Liver (tissue), 9 donors: ENCODE results near the gene KIAA1191. TPM values are rescaled to one million over a fixed set of nuclear protein-coding genes. Genes with fewer than 3 reads are reported as not detected.

Source experiments
- DNase-seq: peaks from one replicate; pipeline ENCODE4 v3.0.0-alpha.2; 2017; ENCODE audit warnings: low spot score
- H3K27ac ChIP-seq, 2 donors: one replicate each; pipeline ENCODE4 v1.7.0; 2013; ENCODE audit warnings: inconsistent platforms in 2 of 2, low read length in 2 of 2, control low read depth in 1 of 2, low read depth in 1 of 2, mild to moderate bottlenecking in 1 of 2
- H3K27me3 ChIP-seq, 4 donors: one replicate each; pipeline versions ENCODE4 v1.6.1 to v1.7.0; 2013; ENCODE audit warnings: low read length in 3 of 4, inconsistent platforms in 1 of 4, mild to moderate bottlenecking in 1 of 4, moderate library complexity in 1 of 4; ENCODE audit not compliant: control insufficient read depth in 4 of 4, insufficient read depth in 4 of 4
- H3K36me3 ChIP-seq, 4 donors: one replicate each; pipeline versions ENCODE4 v1.6.1 to v1.7.0; 2013; ENCODE audit warnings: low read length in 3 of 4, mild to moderate bottlenecking in 3 of 4, low read depth in 1 of 4, moderate library complexity in 1 of 4; ENCODE audit not compliant: control insufficient read depth in 4 of 4, insufficient read depth in 3 of 4
- H3K4me1 ChIP-seq, 4 donors: one replicate each; pipeline versions ENCODE4 v1.6.1 to v1.7.0; 2013; ENCODE audit warnings: low read length in 3 of 4, mild to moderate bottlenecking in 3 of 4, moderate library complexity in 1 of 4; ENCODE audit not compliant: control insufficient read depth in 4 of 4, insufficient read depth in 4 of 4
- H3K4me3 ChIP-seq, 3 donors: one replicate each; pipeline versions ENCODE4 v1.6.1 to v1.7.0; 2013; ENCODE audit warnings: low read length in 3 of 3, control low read depth in 1 of 3, low read depth in 1 of 3, mild to moderate bottlenecking in 1 of 3
- H3K9ac ChIP-seq, 2 donors: one replicate each; pipeline ENCODE4 v1.7.0; 2013; ENCODE audit warnings: low read length in 2 of 2, mild to moderate bottlenecking in 2 of 2, moderate library complexity in 2 of 2, control low read depth in 1 of 2, low read depth in 1 of 2
- H3K9me3 ChIP-seq, 4 donors: one replicate each; pipeline versions ENCODE4 v1.6.1 to v1.7.0; 2013; ENCODE audit warnings: low read length in 3 of 4; ENCODE audit not compliant: control insufficient read depth in 4 of 4
- EGR1 ChIP-seq, 2 donors: IDR thresholded peaks; 2 replicates each; pipeline ENCODE4 v1.6.1; 2016 to 2018; ENCODE audit warnings: antibody characterized with exemption in 2 of 2, low read depth in 2 of 2
- FOXA1 ChIP-seq: IDR thresholded peaks from 2 replicates; pipeline ENCODE4 v1.6.1; 2016; ENCODE audit warnings: antibody characterized with exemption
- FOXA2 ChIP-seq: IDR thresholded peaks from 2 replicates; pipeline ENCODE4 v1.6.1; 2016; ENCODE audit warnings: antibody characterized with exemption
- GABPA ChIP-seq, 2 donors: IDR thresholded peaks in 1 of 2; conservative IDR thresholded peaks in 1 of 2; 2 replicates each; pipeline ENCODE4 v1.6.1; 2016; ENCODE audit warnings: antibody characterized with exemption in 2 of 2, mild to moderate bottlenecking in 1 of 2, moderate library complexity in 1 of 2
- HNF4A ChIP-seq, 2 donors: conservative IDR thresholded peaks; 2 replicates each; pipeline ENCODE4 v1.6.1; 2016; ENCODE audit warnings: antibody characterized with exemption in 2 of 2, mild to moderate bottlenecking in 2 of 2
- HNF4G ChIP-seq: IDR thresholded peaks from 2 replicates; pipeline ENCODE4 v1.6.1; 2016; ENCODE audit warnings: antibody characterized with exemption
- NR2F2 ChIP-seq: IDR thresholded peaks from 2 replicates; pipeline ENCODE4 v1.6.1; 2016; ENCODE audit warnings: antibody characterized with exemption
- RAD21 ChIP-seq, 2 donors: IDR thresholded peaks; 2 replicates each; pipeline ENCODE4 v1.6.1; 2016; ENCODE audit warnings: antibody characterized with exemption in 2 of 2, mild to moderate bottlenecking in 2 of 2
- RXRA ChIP-seq, 2 donors: IDR thresholded peaks; 2 replicates each; pipeline ENCODE4 v1.6.1; 2017 to 2018; ENCODE audit warnings: antibody characterized with exemption in 2 of 2, mild to moderate bottlenecking in 1 of 2
- SP1 ChIP-seq: IDR thresholded peaks from 2 replicates; pipeline ENCODE4 v1.6.1; 2018; ENCODE audit warnings: antibody characterized with exemption, mild to moderate bottlenecking
- TAF1 ChIP-seq: conservative IDR thresholded peaks from 2 replicates; pipeline ENCODE4 v1.6.1; 2016; ENCODE audit warnings: antibody characterized with exemption, mild to moderate bottlenecking
- WGBS: extraction: QIAGEN DNeasy Blood & Tissue Kit; methylation state at CpG from one replicate; pipeline ENCODE4 v1.1.7; 2013; 5-methylcytosine and 5-hydroxymethylcytosine counted together
- polyA plus RNA-seq, 2 donors: library from polyadenylated mRNA; stranded (reverse) in 1 of 2; unstranded in 1 of 2; fragments of 200-250 nt in 1 of 2; fragments of >200 nt in 1 of 2; fragmentation: Nextera tagmentation in 1 of 2; extraction: Ambion mirVana in 1 of 2; gene quantifications; one replicate each; pipeline versions ENCODE4 v1.2.1 to v1.2.3, GENCODE V29; 2013 to 2015
- total RNA-seq, 2 donors: library from RNA; depleted of rRNA; stranded (reverse); fragments of >200 nt; gene quantifications; one replicate each; pipeline ENCODE4 v1.2.3, GENCODE V29; 2014
- TF ChIP-seq, protein P1 (sequence below): IDR thresholded peaks from 2 replicates; pipeline ENCODE4 v1.6.1; 2016; ENCODE audit warnings: antibody characterized with exemption
- TF ChIP-seq, protein P2 (sequence below): fragments of 150-350 bp; IDR thresholded peaks from 2 replicates; pipeline ENCODE4 v1.5.1; 2017; ENCODE audit warnings: improper control_type of control experiment, low read depth, low read length; ENCODE audit not compliant: missing input control
- TF ChIP-seq, protein P3 (sequence below): IDR thresholded peaks from 2 replicates; pipeline ENCODE4 v1.6.1; 2016; ENCODE audit warnings: antibody characterized with exemption
- donor health status: healthy.
- donor health status: healthy.
- donor health status: healthy.
- donor health status: healthy.
- donor health status: healthy.

Gene KIAA1191
- total and polyA plus RNA-seq, 4 donors = 25.7 to 37.2 (median 31.4) TPM

DNA sequence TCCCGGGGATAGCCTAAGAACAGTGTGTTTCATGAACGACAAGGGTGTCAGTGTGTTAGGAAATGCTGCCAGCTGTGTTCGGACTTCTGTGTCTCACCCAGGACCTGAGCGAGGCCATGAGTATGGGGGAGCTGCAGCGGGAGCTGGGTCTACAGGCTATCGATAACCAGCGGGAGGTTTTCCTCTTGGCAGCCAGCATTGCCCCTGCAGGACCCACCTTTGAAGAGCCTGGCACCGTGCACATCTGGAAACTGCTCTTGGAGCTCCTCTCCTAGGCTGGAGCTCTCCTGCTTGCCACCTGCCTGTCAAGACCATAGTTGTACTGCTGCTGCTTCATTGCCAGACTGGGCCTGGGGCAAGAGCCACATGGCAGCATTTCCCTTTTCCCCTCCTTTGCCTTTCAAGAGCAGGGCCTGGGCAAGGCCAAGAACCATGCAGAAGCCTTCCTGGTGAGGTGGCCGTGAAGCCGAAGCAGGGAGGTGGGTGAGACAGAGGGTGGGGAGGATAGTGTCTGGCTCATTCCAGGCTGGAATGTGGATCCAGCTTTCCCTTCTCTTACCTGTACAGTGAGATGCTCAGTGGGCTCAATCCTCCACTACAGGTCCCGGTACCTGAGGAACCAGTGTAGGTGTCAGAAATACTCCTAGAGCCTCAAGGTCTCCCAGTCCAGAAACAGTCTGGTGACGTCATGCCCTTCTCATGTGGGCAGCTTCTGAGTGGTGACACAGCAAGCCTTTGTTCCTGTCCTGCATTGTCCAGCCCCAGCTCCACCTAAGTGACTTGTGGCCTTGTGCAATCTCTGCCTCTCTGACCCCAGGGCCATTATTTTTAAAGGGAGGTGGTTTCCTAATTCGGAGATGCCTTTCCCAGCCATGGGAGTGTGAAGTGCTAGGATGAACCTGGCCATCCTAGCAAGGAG, 10.3 kb upstream of the KIAA1191 start:
- 94% methylated on average over 13 of the region's 13 CpGs for WGBS

DNA sequence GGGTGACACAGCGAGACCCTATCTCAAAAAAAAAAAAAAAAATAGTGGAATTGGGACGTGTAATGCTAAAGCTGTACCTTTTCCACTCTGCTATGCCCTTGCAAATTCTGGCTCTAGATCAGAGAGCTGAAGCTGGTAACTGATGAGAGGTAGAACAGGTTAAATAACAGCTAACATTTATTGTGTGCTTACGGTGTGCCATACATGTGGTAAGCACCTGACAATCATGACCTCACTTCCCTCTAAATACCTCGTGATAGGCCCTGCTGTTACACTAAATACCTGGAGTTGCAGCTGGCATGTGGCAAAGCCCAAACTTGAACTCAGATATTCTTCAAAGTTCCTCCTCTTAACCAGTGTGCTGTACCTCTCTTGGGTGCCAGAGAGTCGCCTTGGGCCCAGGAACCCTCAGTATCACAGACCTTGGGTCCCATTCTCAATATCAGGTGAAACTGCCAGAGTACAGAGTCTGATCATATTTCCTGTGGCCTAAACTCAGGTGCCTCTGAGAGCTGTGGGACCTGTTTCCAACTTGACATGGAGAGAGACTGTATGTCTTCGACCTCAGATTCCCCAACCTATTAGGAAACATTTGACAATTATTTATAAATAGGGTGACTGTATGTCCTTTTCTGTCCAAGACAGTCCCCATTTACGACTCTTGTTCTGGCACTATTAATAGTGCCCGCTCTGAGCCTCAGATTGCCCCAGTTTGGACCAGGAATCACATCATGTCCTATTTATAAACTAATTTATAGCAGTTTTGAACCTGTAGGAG, 8.6 kb upstream of the KIAA1191 start:
- Histone ChIP-seq H3K36me3 (no peaks in the 10 kb centered on the region), H3K27ac (no peak overlapping the region), H3K4me3 (no peak overlapping the region), H3K4me1 (peaks cover 0 to 11% (median 6%) of the 10 kb centered on the region in 4 donors), H3K9me3 (no peaks in the 10 kb centered on the region), H3K9ac (no peak overlapping the region), H3K27me3 (no peaks in the 10 kb centered on the region)
- no peak for DNase-seq
- WGBS = 91% methylated on average over 8 of the region's 8 CpGs
- TF ChIP-seq EGR1 (IDR thresholded peaks at IDR 0.05; ENCODE audit: low read depth in 2 of 2) (no peak), RAD21 (IDR thresholded peaks at IDR 0.05) (no peak), TAF1 (no peak), GABPA (IDR thresholded peaks at IDR 0.05 in 1 of 2, conservative IDR thresholded peaks at IDR 0.05 in 1 of 2) (no peak), RXRA (IDR thresholded peaks at IDR 0.05) (no peak), FOXA2 (no peak)
- TF ChIP-seq, protein P1, sequence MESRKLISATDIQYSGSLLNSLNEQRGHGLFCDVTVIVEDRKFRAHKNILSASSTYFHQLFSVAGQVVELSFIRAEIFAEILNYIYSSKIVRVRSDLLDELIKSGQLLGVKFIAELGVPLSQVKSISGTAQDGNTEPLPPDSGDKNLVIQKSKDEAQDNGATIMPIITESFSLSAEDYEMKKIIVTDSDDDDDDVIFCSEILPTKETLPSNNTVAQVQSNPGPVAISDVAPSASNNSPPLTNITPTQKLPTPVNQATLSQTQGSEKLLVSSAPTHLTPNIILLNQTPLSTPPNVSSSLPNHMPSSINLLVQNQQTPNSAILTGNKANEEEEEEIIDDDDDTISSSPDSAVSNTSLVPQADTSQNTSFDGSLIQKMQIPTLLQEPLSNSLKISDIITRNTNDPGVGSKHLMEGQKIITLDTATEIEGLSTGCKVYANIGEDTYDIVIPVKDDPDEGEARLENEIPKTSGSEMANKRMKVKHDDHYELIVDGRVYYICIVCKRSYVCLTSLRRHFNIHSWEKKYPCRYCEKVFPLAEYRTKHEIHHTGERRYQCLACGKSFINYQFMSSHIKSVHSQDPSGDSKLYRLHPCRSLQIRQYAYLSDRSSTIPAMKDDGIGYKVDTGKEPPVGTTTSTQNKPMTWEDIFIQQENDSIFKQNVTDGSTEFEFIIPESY = no peak

More for the DNA sequence above, 10.3 kb upstream of the KIAA1191 start:
- Histone ChIP-seq H3K36me3 (no peaks in the 10 kb centered on the region), H3K9ac (no peak overlapping the region), H3K4me1 (no peaks in the 10 kb centered on the region), H3K27ac (no peak overlapping the region), H3K9me3 (no peaks in the 10 kb centered on the region), H3K4me3 (no peak overlapping the region), H3K27me3 (no peaks in the 10 kb centered on the region)
- TF ChIP-seq, protein P2, sequence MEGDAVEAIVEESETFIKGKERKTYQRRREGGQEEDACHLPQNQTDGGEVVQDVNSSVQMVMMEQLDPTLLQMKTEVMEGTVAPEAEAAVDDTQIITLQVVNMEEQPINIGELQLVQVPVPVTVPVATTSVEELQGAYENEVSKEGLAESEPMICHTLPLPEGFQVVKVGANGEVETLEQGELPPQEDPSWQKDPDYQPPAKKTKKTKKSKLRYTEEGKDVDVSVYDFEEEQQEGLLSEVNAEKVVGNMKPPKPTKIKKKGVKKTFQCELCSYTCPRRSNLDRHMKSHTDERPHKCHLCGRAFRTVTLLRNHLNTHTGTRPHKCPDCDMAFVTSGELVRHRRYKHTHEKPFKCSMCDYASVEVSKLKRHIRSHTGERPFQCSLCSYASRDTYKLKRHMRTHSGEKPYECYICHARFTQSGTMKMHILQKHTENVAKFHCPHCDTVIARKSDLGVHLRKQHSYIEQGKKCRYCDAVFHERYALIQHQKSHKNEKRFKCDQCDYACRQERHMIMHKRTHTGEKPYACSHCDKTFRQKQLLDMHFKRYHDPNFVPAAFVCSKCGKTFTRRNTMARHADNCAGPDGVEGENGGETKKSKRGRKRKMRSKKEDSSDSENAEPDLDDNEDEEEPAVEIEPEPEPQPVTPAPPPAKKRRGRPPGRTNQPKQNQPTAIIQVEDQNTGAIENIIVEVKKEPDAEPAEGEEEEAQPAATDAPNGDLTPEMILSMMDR = no peak
- TF ChIP-seq GABPA (IDR thresholded peaks at IDR 0.05 in 1 of 2, conservative IDR thresholded peaks at IDR 0.05 in 1 of 2) (no peak), FOXA2 (no peak), NR2F2 (no peak), SP1 (no peak), FOXA1 (no peak), HNF4A (conservative IDR thresholded peaks at IDR 0.05) (no peak), EGR1 (IDR thresholded peaks at IDR 0.05; ENCODE audit: low read depth in 2 of 2) (no peak), HNF4G (no peak), RAD21 (IDR thresholded peaks at IDR 0.05) (no peak)
- TF ChIP-seq, protein P3, sequence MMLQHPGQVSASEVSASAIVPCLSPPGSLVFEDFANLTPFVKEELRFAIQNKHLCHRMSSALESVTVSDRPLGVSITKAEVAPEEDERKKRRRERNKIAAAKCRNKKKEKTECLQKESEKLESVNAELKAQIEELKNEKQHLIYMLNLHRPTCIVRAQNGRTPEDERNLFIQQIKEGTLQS = no peak
- no peak for DNase-seq
